ENCODE measurements around the gene NDUFB8.

The NDUFB8 gene

GRCh38 chr10:100565206-100565985, 35.7 kb upstream of the NDUFB8 start:
- Histone ChIP-seq H3K36me3 (ENCODE audit: insufficient read depth, low read length) (no peaks in the 10 kb centered on the region), H3K4me3 (ENCODE audit: low read depth in 1 of 2, low read length in 2 of 2) (no peak overlapping the region), H3K27me3 (ENCODE audit: insufficient read depth, low read length, poor library complexity) (no peaks in the 10 kb centered on the region), H3K4me1 (ENCODE audit: insufficient read depth, low read length) (no peaks in the 10 kb centered on the region), H3K79me2 (ENCODE audit: insufficient read depth, low read length) (no peaks in the 10 kb centered on the region), H4K20me1 (ENCODE audit: insufficient read depth, low read length) (peaks cover 3% of the 10 kb centered on the region; the same call in 1 of the 2 replicates), H3K9me3 (ENCODE audit: insufficient read depth, low read length, severe bottlenecking) (no peaks in the 10 kb centered on the region), H3K27ac (ENCODE audit: low read length) (no peak overlapping the region), H3K9ac (ENCODE audit: low read depth, low read length) (no peak overlapping the region), H2AFZ (ENCODE audit: low read depth, low read length) (no peak overlapping the region), H3K4me2 (ENCODE audit: insufficient read depth, low read length) (no peak overlapping the region)
- TF ChIP-seq EZH2 (IDR thresholded peaks at IDR 0.05; ENCODE audit: borderline replicate concordance, low read depth, low read length, severe bottlenecking) (no peak), CTCF (IDR thresholded peaks at IDR 0.05; ENCODE audit: borderline replicate concordance, extremely low read depth, low read length, poor library complexity, severe bottlenecking) (no peak)
- no peak for DNase-seq
- ATAC-seq (ENCODE audit: insufficient read depth, low read depth) = no peak

GRCh38 chr10:100562008-100562672, 32.5 kb upstream of the NDUFB8 start:
- no peaks in the 10 kb centered on the region for H3K9me3 ChIP-seq (ENCODE audit: insufficient read depth, low read length, severe bottlenecking)
- H3K9ac ChIP-seq (ENCODE audit: low read depth, low read length) = no peak overlapping the region
- no peak overlapping the region for H3K27ac ChIP-seq (ENCODE audit: low read length)
- no peak overlapping the region for H3K4me3 ChIP-seq (ENCODE audit: low read depth in 1 of 2, low read length in 2 of 2)
- no peaks in the 10 kb centered on the region for H3K79me2 ChIP-seq (ENCODE audit: insufficient read depth, low read length)
- DNase-seq = peak; percentile 76
- H2AFZ ChIP-seq (ENCODE audit: low read depth, low read length) = no peak overlapping the region
- peak; percentile 79 for TF ChIP-seq CTCF (IDR thresholded peaks at IDR 0.05; ENCODE audit: borderline replicate concordance, extremely low read depth, low read length, poor library complexity, severe bottlenecking)
- TF ChIP-seq EZH2 (IDR thresholded peaks at IDR 0.05; ENCODE audit: borderline replicate concordance, low read depth, low read length, severe bottlenecking) = no peak
- H3K4me1 ChIP-seq (ENCODE audit: insufficient read depth, low read length) = no peaks in the 10 kb centered on the region
- H4K20me1 ChIP-seq (ENCODE audit: insufficient read depth, low read length) = peaks cover 11% of the 10 kb centered on the region; the same call in 1 of the 2 replicates
- no peaks in the 10 kb centered on the region for H3K36me3 ChIP-seq (ENCODE audit: insufficient read depth, low read length)
- peak; percentile 80 for ATAC-seq (ENCODE audit: insufficient read depth, low read depth)
- H3K4me2 ChIP-seq (ENCODE audit: insufficient read depth, low read length) = no peak overlapping the region
- H3K27me3 ChIP-seq (ENCODE audit: insufficient read depth, low read length, poor library complexity) = no peaks in the 10 kb centered on the region

DNA sequence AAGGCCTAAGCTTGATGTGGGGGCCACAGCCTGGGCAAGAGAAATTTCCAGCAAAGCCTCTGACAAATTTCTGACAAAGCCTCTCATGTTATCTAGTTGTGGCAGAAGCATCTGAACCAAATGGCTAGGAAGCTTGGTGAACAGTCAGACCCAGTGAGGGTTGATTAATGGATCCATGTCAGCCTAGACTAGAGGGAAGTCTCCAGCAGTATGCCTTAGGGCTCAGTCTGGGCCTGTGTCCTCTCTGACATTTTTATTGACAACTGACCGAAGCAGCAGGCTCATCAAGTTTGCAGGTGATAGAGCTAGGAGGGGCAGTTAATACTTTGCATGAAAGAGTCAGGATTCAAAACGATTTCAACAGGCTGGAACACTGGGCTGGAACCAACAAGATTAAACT, 31.3 kb upstream of the NDUFB8 start:
- no peak overlapping the region for H3K27ac ChIP-seq (ENCODE audit: low read length)
- DNase-seq (no peak), ATAC-seq (ENCODE audit: insufficient read depth, low read depth) (no peak)
- no peaks in the 10 kb centered on the region for H3K27me3 ChIP-seq (ENCODE audit: insufficient read depth, low read length, poor library complexity)
- H3K4me2 ChIP-seq (ENCODE audit: insufficient read depth, low read length) = no peak overlapping the region
- no peaks in the 10 kb centered on the region for H3K79me2 ChIP-seq (ENCODE audit: insufficient read depth, low read length)
- H2AFZ ChIP-seq (ENCODE audit: low read depth, low read length) = no peak overlapping the region
- H3K4me3 ChIP-seq (ENCODE audit: low read depth in 1 of 2, low read length in 2 of 2) = no peak overlapping the region
- H4K20me1 ChIP-seq (ENCODE audit: insufficient read depth, low read length) = peaks cover 11% of the 10 kb centered on the region; the same call in 1 of the 2 replicates
- no peak overlapping the region for H3K9ac ChIP-seq (ENCODE audit: low read depth, low read length)
- H3K9me3 ChIP-seq (ENCODE audit: insufficient read depth, low read length, severe bottlenecking) = no peaks in the 10 kb centered on the region
- no peaks in the 10 kb centered on the region for H3K4me1 ChIP-seq (ENCODE audit: insufficient read depth, low read length)
- H3K36me3 ChIP-seq (ENCODE audit: insufficient read depth, low read length) = 0 out of 2 replicates have a peak, but pooled peaks cover 1% of the 10 kb centered on the region
- no peak for TF ChIP-seq EZH2 (IDR thresholded peaks at IDR 0.05; ENCODE audit: borderline replicate concordance, low read depth, low read length, severe bottlenecking)
- no peak for TF ChIP-seq CTCF (IDR thresholded peaks at IDR 0.05; ENCODE audit: borderline replicate concordance, extremely low read depth, low read length, poor library complexity, severe bottlenecking)
